ENCODE data around the gene ARID5A.
"Not testable (repeated sequence)": the region's sequence is repeated elsewhere in the genome, so short reads cannot be mapped to it uniquely, and the experiment has no call there.

The ARID5A gene

GRCh38 chr2:96556441-96557330 is 20.1 kb downstream of the ARID5A start:
- DNase-seq (ENCODE audit: low read depth), result no peak

DNA sequence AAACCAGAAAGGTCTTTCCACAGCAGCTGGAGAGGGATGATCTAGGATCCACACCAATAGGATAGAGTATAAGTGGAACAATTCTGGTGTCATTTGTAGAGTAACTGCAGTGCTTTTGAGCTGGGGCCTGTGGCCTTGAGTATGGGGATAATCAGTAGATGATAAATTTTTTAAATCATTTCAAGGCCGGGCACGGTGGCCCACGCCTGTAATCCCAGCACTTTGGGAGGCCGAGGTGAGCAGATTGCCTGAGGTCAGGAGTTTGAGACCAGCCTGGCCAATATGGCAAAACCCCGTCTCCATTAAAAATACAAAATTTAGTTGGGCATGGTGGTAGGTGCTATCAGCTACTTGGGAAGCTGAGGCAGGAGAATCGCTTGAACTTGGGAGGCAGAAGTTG is 20.9 kb downstream of the ARID5A start:
- not testable (repeated sequence) for DNase-seq (ENCODE audit: low read depth)

DNA sequence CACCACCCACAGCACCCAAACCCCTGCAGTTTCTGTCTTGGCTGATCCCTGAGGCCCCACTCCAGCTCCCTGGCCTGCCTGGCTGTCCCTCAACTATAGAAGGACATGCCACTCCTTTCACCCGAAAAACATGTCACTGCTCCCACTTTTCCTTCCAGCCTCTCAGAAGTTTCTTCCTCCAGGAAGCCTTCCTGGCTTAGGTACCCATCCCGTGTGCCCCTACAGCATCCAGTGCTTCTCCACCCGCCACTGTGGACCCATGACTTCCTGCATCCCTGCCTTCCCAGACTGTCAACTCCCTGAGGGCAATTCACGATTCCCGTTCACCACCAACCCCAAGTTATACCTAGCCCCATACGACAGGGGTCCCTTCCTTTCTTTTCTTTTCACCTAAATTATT is 21.5 kb downstream of the ARID5A start:
- DNase-seq (ENCODE audit: low read depth), result no peak

- no peak for DNase-seq (ENCODE audit: low read depth)
These were observed 21.9 kb downstream of the ARID5A start for GRCh38 chr2:96558485-96558884.

DNA sequence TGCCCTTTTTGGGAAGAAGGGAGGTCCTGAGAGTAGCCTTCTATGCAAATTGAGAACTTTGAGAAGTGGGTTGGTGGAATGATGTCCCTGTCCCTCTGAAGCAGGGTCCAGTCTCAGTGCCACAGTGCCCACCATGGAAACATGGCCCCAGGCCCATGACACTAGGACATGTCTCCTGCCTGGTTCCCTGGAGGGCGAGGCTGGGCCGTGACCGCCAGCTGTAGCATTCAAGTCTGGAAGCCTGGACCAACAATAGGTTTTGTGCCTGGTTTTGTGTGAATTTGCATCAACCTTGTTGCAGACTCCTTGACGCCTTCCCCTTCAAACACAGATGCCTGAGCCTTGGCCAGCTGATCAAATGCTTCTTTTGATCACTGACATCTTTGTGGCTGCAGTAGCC is 27.5 kb downstream of the ARID5A start:
- DNase-seq (ENCODE audit: low read depth), result no peak

- DNase-seq (ENCODE audit: low read depth), result no peak
These were observed 28.0 kb downstream of the ARID5A start for GRCh38 chr2:96564563-96564962.

DNA sequence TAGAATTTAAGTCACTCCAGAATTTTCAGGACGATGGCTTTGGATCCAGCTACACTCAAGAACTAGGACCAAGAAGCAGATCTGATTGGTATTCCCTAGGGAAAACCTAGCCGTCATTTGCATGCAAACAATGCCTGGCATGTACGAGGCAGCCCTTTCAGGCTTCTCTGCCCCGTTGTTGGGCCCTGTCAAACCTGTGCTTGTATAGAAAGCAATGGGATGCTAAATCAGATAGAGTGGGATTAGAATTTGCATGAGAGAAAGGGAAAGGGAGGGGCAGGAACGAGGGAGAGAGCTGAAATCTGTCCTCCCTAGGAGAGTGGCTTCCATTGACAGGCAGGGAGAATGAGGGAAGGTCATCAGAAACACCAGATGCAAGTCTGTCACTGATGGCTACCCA is 28.6 kb downstream of the ARID5A start:
- DNase-seq (ENCODE audit: low read depth), result no peak

GRCh38 chr2:96568094-96568493 is 31.5 kb downstream of the ARID5A start:
- no peak for DNase-seq (ENCODE audit: low read depth)

- DNase-seq (ENCODE audit: low read depth), result no peak
These were observed 37.8 kb downstream of the ARID5A start for GRCh38 chr2:96574364-96574763.

GRCh38 chr2:96575785-96576456 is 39.4 kb downstream of the ARID5A start:
- DNase-seq (ENCODE audit: low read depth), result no peak

DNA sequence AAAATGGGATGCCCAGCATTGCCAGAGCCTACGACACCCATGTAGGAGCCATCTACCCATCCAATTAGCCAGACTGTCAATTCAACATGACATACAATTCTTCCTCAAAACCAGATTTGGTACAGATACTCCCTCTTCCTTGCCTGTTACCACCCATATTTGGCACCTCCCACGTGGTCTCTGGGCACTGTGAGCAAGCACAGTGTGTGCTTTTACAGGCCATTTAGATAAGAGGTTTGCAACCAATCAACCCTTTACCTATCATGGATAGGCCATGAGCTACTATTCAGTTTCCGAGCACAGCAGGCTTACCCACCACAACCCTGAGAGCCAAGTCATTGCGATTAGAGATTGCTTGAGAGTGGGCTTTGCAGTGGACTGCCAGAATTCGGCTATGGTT is 40.9 kb downstream of the ARID5A start:
- no peak for DNase-seq (ENCODE audit: low read depth)

DNA sequence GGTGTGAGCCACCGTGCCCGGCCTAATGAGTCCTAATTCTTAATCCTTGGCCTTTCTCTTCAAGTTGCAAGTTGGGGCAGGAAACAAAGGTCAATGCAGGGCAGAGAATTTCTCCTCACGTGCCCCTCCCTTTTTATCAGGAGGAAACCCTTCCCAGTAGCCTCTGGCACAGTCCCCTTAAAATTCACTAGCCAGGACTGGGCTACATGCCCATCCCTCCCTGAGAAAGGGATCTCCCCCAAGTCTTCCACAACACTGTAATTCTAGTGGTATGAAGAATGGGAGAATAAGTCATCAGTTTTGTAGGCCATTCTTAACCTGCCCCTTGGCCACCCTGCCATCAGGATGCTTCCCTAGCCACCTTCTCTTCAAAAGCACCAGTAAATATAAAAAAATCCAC is 42.2 kb downstream of the ARID5A start:
- no peak for DNase-seq (ENCODE audit: low read depth)

DNA sequence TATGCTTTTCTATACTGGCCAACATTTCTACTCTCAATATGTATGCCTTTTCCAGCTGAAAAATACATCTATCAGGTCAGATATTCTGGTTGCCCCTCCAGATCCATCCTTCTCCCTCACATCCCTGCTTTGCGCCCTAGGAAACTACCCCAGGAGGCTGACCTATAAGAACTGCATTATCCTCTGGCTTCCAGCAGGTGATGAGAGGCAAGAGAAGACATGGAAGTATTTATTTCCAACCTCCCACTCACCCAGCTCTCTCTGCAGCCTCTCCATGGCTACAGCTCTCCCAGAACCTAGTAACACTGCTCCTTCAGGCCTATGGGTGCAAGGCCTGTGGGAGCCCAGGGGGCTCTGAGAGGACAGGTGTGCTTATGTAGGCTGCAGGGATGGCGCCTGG is 42.9 kb downstream of the ARID5A start:
- DNase-seq (ENCODE audit: low read depth), result no peak

DNA sequence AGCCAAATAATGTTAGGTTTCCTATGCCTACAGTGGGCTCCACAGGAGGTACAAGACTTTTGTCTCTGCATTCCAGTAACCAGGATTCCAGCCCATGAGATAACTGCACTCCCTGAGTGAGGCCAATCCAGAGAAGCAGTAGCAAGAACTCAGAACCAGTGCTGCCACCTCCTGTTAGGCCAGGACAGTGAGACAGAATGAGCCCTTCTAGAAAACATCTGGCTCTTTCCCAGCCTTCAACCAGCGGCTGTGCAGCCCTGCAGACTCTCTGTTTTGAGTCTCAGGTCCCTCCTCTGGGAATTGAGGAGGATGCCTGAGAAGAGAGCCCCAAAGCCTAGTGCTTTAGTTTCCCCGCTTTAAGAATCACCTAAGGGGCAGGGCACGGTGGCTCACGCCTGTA is 44.2 kb downstream of the ARID5A start:
- no peak for DNase-seq (ENCODE audit: low read depth)

GRCh38 chr2:96584017-96584416 is 47.5 kb downstream of the ARID5A start:
- DNase-seq (ENCODE audit: low read depth), result no peak

- no peak for DNase-seq (ENCODE audit: low read depth)
These were observed 51.3 kb downstream of the ARID5A start for GRCh38 chr2:96587843-96588242.

GRCh38 chr2:96591054-96591453 is 54.5 kb downstream of the ARID5A start:
- DNase-seq (ENCODE audit: low read depth), result no peak

DNA sequence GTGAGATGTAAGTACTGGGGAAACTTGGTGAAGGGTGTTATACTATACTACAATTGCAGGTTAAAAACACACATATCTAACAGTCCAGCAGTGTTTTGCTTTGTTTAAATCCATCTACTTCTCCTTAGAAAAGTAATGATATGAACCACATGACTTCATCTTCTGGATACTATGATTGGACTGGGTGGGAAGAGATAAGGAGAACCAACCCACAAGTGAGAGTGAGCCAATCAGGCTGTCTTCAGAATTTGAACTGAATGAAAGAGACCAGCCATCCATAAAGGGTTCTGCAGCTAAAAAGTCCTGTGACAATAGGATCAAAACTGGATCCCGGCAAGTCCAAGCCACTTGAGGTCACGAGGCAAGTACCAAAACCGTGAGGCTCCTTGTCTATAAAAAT is 54.9 kb downstream of the ARID5A start:
- no peak for DNase-seq (ENCODE audit: low read depth)

DNA sequence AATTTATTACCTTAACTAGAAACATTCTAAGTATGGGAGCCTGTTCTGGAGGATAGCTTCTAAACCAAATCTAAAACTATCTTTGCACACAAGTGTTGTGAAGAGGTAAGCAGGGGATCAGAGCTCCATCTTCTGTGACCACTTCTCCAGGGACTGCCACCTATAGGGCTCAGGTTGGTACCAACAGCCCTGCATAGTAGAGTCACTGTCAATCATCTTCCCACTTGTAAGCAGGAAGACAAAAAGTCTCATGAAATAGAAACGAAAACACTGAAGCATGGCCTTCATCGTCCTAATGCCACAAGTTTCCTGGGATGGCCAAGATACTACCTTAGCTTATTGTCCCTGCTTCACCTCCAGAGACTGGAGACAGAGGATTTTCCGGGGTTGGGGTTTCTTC is 57.7 kb downstream of the ARID5A start:
- no peak for DNase-seq (ENCODE audit: low read depth)

DNA sequence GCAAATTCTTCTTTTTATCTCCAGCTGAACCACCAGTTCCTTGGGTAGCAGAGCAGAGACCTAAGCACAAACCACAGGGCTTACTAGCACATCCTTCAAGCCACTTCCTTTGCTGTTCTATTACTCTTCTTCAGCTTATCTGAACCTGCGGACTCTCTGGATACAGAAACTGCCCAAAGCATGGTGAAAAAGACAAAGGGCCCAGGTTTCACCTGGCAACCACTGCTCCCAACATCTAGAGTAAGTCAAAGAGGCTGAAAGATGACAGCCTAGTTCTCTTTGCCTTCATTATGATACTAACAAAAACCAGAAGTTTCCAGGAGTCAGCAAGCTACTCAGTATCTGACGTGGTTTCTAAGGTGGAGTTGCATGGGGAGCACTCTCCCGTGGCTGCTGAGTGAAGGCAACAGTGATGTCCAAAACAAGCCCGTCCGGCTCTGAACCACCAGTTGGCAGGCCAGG is 58.2 kb downstream of the ARID5A start:
- DNase-seq (ENCODE audit: low read depth), result no peak

GRCh38 chr2:96596596-96596995 is 60.0 kb downstream of the ARID5A start:
- no peak for DNase-seq (ENCODE audit: low read depth)

- DNase-seq (ENCODE audit: low read depth), result no peak
These were observed 63.4 kb downstream of the ARID5A start for GRCh38 chr2:96599941-96600340.

Measured in HS-27A (cell line).